HUES6 (cell line): ENCODE measurements around the gene TAX1BP3.

Source experiments
- H3K27ac ChIP-seq: 2 replicates; pipeline ENCODE4 v1.7.0; 2013; ENCODE audit warnings: low read depth, mild to moderate bottlenecking, low read length, inconsistent platforms
- H3K27me3 ChIP-seq: 2 replicates; pipeline ENCODE4 v1.6.1; 2013; ENCODE audit warnings: low read length; ENCODE audit not compliant: control insufficient read depth, insufficient read depth
- H3K36me3 ChIP-seq: 2 replicates; pipeline ENCODE4 v1.6.1; 2013; ENCODE audit warnings: low read length; ENCODE audit not compliant: control insufficient read depth, insufficient read depth
- H3K4me1 ChIP-seq: 2 replicates; pipeline ENCODE4 v1.6.1; 2013; ENCODE audit warnings: low read length; ENCODE audit not compliant: control insufficient read depth, insufficient read depth
- H3K4me3 ChIP-seq: 2 replicates; pipeline ENCODE4 v1.5.1; 2013; ENCODE audit warnings: low read depth, low read length
- H3K9ac ChIP-seq: one replicate; pipeline ENCODE4 v1.6.1; 2013; ENCODE audit warnings: mild to moderate bottlenecking, low read length
- H3K9me3 ChIP-seq: 2 replicates; pipeline ENCODE4 v1.6.1; 2013; ENCODE audit warnings: low read depth, low read length; ENCODE audit not compliant: control insufficient read depth, insufficient read depth

Gene TAX1BP3

DNA sequence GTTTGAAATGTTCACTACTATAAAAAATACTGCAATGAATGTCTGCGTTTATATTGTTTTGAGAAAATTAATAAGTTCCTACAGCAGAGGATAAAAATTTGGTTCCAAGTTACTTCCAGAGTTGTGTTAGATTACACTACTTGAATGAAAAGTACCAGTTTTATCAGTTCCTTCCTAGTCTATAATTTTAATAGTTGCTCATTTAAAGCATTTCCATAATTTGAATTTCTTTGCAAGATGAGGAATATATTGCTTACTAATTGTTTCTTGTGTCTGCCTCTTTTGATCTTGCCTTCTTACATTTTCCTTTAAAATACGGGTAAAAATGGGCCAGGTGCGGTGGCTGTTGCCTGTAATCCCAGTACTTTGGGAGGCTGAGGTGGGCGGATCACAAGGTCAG, 4.2 kb upstream of the TAX1BP3 start:
- Histone ChIP-seq H3K27ac (no peak overlapping the region), H3K4me1 (0 out of 2 replicates have a peak, but pooled peaks cover 2% of the 10 kb centered on the region), H3K4me3 (no peak overlapping the region), H3K9ac (no peak overlapping the region), H3K27me3 (no peaks in the 10 kb centered on the region), H3K36me3 (no peaks in the 10 kb centered on the region), H3K9me3 (no peaks in the 10 kb centered on the region)

DNA sequence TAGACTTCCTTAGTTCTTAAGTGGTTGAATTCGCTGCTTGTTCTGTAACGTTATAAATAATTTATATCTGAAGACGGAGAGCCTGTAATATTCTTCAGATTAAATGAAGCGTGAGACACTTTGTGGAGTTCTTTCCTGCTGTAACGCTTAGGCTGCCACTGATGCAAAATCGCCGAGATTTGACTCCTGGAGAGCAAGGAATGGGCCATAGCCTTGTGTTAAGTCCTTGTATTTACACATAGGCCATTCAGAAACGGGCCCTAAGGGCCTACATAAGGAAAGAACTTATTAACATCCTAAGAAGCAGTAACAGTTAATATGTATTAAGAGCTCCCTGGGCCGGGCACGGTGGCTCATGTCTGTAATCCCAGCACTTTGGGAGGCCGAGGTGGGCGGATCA, 1.2 kb upstream of the TAX1BP3 start:
- H3K27ac ChIP-seq = peak overlapping the region; percentile 95; the same call in 1 of the 2 replicates
- H3K4me3 ChIP-seq = peak overlapping the region; percentile 97
- peaks cover 6% of the 10 kb centered on the region for H3K4me1 ChIP-seq
- H3K27me3 ChIP-seq = no peaks in the 10 kb centered on the region
- H3K36me3 ChIP-seq = peaks cover 6% of the 10 kb centered on the region; the same call in 1 of the 2 replicates
- H3K9me3 ChIP-seq = no peaks in the 10 kb centered on the region
- peak overlapping the region; percentile 97 for H3K9ac ChIP-seq

DNA sequence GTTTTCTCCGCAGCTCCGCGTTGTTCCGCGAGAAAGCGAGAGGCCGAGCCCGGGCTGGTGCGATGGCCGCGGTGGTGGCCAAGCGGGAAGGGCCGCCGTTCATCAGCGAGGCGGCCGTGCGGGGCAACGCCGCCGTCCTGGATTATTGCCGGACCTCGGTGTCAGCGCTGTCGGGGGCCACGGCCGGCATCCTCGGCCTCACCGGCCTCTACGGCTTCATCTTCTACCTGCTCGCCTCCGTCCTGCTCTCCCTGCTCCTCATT, 638 bp upstream of the TAX1BP3 start:
- Histone ChIP-seq H3K4me3 (peak overlapping the region; percentile 97), H3K4me1 (peaks cover 6% of the 10 kb centered on the region), H3K9me3 (no peaks in the 10 kb centered on the region), H3K36me3 (peaks cover 11% of the 10 kb centered on the region), H3K27ac (peak overlapping the region; percentile 95), H3K9ac (peak overlapping the region; percentile 97), H3K27me3 (no peaks in the 10 kb centered on the region)

DNA sequence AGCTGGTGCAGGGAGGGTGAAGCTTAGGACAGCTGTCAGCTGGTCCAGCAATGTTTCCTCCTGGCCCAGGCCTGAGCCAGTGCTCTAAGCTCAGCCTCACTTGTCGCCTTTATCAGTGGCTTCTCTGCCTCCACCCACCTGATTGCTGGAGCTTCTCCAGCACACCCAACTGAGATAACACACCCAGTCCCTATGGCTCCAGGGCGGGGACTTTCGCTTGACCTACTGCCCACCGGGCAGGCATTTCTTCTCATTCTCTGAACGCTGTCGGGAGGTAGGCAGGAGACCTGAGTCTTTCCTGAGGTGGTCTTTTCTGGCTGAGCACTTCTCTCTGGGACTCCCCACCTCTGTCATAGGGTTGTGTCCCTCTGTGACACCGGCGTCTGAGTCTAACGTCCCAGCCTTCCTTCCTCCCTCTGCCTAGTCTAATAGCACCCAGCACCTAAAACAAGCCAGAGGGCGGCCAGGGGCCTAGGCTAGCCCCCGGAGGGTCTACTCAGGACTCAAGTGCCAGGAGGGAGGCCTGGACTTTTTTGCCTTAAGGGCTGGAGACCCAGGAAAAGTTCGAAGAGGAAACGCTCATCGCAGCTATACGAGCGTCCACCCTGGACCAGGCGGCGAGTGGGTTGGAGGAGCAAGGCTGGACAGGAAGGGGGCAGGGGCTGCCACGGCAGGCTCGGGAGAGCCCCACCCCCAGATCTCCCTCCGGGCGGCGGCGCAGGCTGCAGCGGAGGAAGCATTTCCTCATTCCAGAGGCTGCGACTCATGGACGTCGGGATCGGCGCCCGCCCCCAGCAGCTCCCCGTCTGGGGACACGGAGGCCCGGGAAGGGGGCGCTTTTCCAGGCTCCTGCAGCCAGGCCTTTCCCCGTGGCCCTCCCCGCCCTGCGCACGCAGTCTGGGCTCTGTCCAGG, 756 bp downstream of the TAX1BP3 start:
- H3K27ac ChIP-seq = peak overlapping the region; percentile 97
- H3K27me3 ChIP-seq = no peaks in the 10 kb centered on the region

DNA sequence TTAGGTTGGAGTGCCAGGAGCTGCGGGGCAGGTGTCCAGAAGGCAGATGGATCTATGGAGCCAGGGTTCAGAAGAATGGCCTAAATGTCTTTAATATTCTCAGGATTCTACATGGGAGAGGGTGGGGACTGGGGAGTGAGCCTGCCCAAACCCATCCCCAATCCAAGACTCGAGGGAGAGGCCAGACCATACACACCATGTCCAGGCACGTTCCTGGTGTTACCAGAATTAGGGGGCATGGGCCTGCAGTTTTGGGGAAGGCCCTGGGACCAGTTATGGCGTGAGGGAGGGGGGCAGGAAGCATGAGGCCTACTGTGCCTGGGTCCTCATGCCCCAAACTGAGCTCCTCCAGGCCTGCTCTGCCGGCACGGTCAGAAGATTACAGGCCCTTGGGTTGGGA, 1.9 kb downstream of the TAX1BP3 start:
- H3K4me3 ChIP-seq = 0 out of 2 replicates have a peak overlapping the region, but pooled peaks have one; percentile 6
- H3K9me3 ChIP-seq = no peaks in the 10 kb centered on the region
- H3K4me1 ChIP-seq = peaks cover 6% of the 10 kb centered on the region
- peak overlapping the region; percentile 24 for H3K9ac ChIP-seq
- no peaks in the 10 kb centered on the region for H3K27me3 ChIP-seq
- H3K36me3 ChIP-seq = peaks cover 28% of the 10 kb centered on the region
- H3K27ac ChIP-seq = no peak overlapping the region

More for the DNA sequence above, 756 bp downstream of the TAX1BP3 start:
- Histone ChIP-seq H3K36me3 (peaks cover 24% of the 10 kb centered on the region), H3K4me1 (peaks cover 6% of the 10 kb centered on the region), H3K9me3 (no peaks in the 10 kb centered on the region), H3K9ac (peak overlapping the region; percentile 99), H3K4me3 (peak overlapping the region; percentile 97)

DNA sequence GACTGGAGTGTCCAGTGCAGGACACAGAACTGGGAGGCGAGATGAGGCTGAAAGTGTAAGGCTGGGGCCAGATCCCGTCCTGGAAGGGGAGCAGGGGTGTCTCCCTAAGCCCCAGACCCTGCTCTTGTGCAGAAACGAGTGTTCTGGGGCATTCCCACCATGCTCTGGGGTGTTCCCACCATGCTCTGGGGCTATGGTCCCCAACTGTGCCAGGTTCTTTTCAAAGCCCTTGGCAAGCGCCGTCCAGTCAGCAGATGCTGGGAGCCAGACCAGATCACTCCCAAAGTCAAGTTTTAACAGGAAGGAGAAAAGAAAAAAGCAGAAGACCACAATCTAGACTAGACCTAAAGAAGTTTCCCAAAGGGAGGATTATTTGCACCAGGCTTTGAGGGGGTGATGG, 2.5 kb downstream of the TAX1BP3 start:
- Histone ChIP-seq H3K9ac (no peak overlapping the region), H3K36me3 (peaks cover 34% of the 10 kb centered on the region), H3K27ac (no peak overlapping the region), H3K4me1 (peaks cover 6% of the 10 kb centered on the region), H3K9me3 (no peaks in the 10 kb centered on the region), H3K27me3 (no peaks in the 10 kb centered on the region), H3K4me3 (no peak overlapping the region)

DNA sequence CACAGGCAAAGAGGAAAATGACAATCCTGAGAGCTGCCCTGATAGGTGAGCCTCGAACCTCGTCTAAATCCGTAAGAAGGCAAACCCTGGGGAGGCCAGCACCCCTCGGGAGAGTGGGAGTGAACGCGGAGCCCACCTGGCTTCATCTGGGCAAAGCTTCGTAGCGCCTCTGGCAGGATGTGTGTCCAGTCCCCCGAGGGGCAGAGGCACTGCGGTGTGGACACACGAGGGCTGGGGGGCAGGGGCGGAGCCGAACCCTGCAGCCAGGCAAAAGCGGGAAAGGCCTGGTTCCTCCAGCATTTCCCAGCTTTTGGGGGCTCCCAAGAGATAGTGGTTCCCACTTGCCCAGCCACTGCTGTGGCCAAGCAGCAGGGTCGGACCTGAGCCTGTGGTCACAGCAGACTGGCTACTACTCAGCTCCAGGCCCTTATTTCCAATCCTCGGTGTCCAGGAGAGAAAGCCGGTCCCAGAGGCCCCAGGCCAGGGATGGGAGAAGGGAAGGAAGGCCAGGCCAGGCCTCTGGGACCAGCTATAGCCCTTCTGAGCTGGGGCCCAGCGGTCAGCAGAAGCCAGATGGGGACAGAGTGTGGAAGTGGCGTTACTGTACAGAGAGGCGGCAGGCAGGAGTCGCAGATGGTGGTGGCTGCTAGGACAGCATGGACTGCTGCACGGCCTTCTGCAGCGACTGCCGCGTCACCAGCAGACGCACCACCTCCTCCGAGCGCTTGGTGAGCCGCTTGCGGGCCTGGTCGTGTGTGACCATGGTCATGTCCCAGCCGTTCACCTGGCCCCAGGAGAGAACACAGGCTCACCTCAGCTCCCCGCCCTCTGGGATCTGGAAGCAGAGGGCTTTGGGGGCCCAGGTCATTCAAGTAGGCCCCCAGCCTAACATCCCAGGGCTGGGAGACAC, 5.0 kb downstream of the TAX1BP3 start:
- H3K4me1 ChIP-seq = peaks cover 13% of the 10 kb centered on the region
- no peaks in the 10 kb centered on the region for H3K9me3 ChIP-seq
- H3K36me3 ChIP-seq = peaks cover 43% of the 10 kb centered on the region
- no peak overlapping the region for H3K27ac ChIP-seq
- H3K27me3 ChIP-seq = no peaks in the 10 kb centered on the region
- H3K9ac ChIP-seq = no peak overlapping the region
- H3K4me3 ChIP-seq = no peak overlapping the region

DNA sequence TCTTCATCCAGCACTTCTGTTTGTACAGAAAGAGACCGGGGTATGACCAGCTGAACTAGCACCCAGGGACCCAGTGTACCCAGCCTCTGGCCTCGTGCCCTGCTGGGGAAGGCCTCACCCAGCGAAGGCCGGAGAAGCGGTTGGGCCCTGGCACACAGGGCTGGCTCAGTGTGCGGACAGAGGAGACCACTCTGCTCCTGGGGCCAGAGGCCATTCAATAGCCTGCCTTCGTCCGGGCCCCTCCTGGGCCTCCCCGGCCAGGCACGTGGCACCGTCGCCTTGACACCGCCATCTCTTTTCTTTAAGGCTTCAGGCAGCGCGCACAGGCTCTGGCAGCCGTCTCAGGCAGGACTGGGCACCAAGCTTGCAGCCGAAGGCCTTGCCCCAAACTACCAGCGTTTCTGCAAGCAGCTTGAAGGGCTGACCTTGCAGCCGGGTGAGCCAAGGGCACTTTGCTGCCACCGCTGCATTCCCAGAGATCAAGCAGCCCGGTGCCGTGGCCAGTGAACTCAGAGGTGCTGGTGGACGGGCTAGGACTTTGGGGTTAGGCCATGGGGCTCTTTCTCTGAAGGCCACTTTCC, 8.0 kb downstream of the TAX1BP3 start:
- peaks cover 58% of the 10 kb centered on the region for H3K36me3 ChIP-seq
- H3K27me3 ChIP-seq = no peaks in the 10 kb centered on the region
- peaks cover 7% of the 10 kb centered on the region for H3K4me1 ChIP-seq
- H3K27ac ChIP-seq = no peak overlapping the region
- H3K9me3 ChIP-seq = no peaks in the 10 kb centered on the region
- H3K9ac ChIP-seq = no peak overlapping the region
- H3K4me3 ChIP-seq = no peak overlapping the region

DNA sequence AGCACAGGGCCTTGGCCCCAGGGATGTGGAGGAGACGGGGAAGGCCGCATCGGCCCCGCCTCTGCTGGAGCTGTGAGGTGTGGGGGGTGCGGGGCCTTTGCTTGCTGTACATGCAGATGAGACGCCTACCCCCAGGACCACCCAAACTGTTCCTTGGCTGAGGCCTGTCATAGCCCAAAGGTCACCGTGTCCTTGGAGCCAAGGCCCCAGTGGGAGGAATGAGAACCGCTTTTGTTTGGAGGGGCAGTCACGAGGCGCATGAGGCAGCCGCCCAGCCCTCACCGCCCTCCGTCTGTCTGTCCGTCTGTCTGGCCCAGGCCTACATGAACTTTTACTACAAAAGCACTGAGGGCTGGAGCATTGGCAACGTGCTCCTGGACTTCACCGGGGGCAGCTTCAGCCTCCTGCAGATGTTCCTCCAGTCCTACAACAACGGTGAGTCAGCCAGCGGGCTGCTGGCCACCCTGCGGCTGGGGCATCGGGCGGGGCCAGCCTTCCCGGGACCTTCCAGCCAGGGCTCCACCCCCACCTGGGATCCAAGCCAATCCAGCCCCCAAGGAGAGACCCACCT, 8.8 kb downstream of the TAX1BP3 start:
- H3K9ac ChIP-seq = peak overlapping the region; percentile 38
- H3K9me3 ChIP-seq = no peaks in the 10 kb centered on the region
- H3K36me3 ChIP-seq = peaks cover 56% of the 10 kb centered on the region
- no peak overlapping the region for H3K4me3 ChIP-seq
- no peaks in the 10 kb centered on the region for H3K27me3 ChIP-seq
- H3K27ac ChIP-seq = no peak overlapping the region; the same call in 1 of the 2 replicates
- H3K4me1 ChIP-seq = peaks cover 7% of the 10 kb centered on the region

DNA sequence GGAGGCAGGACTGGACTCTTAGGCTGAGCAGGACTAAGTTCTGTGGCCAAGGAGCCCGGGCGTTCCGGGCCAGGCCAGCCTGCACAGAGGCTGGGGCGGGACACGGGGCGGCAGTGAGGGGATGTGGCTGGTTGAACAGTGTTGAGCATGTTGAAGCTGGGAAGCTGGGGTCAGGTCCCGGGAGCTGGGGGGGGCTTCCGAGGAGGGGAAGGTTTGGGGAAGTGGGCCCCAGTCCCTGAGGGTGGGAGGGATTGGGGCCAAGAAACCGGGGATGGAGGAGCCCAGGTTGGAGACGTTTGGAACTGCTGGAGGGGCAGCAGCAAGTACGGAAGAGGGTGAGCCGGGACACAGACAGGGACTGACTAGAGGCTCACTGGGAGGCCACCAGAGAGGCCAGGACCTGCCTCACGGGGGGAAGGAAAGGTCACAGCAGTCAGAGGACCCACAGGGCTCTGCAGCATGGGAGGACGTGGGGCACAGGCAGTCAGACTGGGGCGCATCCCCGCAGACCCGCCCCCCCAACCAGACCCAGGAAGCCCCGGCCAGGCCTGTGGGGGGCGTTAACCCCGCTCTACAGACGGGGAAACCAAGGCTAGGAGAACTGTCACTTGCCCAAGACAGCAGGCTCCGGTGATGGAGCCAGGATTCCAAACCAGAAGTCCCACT, 9.5 kb downstream of the TAX1BP3 start:
- no peak overlapping the region for H3K4me3 ChIP-seq
- H3K9me3 ChIP-seq = no peaks in the 10 kb centered on the region
- no peaks in the 10 kb centered on the region for H3K27me3 ChIP-seq
- H3K9ac ChIP-seq = no peak overlapping the region
- peaks cover 7% of the 10 kb centered on the region for H3K4me1 ChIP-seq
- H3K36me3 ChIP-seq = peaks cover 50% of the 10 kb centered on the region
- no peak overlapping the region; the same call in 1 of the 2 replicates for H3K27ac ChIP-seq
